UCSD-AML1 (cell line): ENCODE results near the gene ARHGEF25.
"Not testable (repeated sequence)": the region's sequence is repeated elsewhere in the genome, so short reads cannot be mapped to it uniquely, and the experiment has no call there.

Source experiments
- DNase-seq: peaks from one replicate; lab custom pipeline; 2025; ENCODE audit not compliant: unreplicated experiment; lab: John Stamatoyannopoulos, UW

The ARHGEF25 gene

DNA sequence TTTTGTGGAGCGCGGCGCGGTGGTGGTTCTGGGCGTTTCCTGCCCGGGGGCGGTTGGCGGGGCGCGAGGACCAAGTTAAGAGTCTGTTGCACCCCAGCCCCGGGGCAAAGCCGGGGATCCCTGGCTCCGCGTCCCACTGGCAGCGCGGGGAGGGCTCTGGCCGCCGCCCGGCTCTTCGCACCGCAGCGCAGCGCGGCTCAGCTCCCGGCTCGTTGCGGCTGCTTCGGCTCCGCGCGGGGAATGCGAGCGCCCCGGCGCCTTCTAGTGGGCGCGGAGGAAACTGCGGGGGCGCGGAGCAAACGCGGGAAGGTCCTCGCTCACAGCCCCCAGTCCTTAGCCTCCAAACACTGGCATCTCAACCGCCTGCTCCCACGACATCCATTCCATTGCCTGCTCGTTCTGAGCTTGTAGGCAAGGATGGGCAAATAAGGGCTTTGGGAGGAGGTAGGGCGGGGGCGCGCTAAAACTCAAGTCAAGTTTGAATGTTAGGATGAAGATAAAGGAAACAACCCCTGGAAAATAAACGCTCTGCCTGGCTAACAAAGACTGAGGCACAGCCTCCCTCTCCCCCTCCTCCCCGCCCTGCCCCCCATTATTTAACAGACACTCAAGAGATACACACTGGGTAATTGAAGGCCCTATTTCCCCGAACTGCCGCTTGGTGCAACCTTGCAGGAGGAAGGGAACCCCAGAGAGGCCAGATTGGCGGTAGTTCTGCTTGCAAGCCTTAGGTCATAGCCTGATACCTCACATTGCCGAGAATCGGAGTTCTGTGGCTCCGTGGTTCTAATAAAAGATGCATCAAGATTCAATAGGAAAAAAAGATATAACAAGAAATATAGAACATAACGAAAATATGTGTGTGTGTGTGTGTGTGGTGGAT is 22.0 kb downstream of the ARHGEF25 start, which contains the start of gene B4GALNT1:
Gene B4GALNT1 (minus strand): TSS at position 244 of the 883 bp plus-strand sequence. CDS start 1,069 bp downstream, outside the sequence.
- DNase-seq: peak; percentile 70

DNA sequence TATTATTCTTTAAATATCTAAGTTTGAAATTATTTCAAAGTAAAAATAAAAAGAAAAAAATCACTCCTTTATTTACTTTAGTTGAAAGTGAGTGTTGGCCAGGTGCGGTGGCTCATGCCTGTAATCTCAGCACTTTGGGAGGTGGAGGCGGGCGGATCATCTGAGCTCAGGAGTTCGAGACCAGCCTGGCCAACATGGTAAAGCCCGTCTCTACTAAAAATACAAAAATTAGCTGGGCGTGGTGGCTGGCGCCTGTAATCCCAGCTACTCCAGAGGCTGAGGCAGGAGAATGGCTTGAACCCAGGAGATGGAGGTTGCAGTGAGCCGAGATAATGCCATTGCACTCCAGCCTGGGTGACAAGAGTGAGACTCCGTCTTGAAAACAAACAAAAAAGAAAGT is 25.5 kb downstream of the ARHGEF25 start:
- DNase-seq: not testable (repeated sequence)

DNA sequence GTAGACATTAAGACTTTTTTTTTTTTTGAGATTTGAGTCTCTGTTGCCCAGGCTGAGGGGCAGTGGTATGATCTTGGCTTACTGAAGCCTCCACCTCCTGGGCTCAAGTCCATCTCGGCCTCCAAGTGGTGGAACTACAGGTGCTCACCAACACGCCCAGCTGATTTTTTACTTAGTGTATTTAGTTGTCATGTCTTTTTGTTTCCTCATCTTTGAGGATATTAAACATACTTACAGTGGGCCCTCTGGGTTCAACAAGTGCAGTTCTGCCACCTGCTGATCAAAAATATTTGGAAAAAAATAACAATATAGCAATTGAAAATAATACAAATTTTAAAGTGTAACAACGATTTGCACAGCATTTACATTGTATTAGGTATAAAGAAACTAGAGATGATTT is 26.1 kb downstream of the ARHGEF25 start:
- DNase-seq: no peak

DNA sequence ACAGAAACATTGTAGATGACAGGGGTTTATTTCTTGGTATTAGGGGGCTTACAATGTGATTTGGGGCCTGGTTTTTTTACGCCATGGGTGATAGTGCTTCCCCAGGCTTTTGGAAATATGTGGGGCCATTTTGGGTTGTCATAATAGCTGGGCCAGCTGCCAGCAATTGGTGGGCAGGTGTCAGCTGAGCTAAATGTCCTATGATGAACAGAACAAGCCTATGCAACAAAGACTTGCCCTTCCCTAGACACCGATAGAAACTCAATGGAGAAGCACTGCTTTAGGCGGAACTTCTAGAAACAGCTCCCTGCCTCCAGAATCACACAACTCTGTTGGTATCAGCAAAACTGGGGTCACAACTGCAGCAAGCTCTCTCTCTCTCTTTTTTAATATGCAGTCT is 26.9 kb downstream of the ARHGEF25 start:
- no peak for DNase-seq

DNA sequence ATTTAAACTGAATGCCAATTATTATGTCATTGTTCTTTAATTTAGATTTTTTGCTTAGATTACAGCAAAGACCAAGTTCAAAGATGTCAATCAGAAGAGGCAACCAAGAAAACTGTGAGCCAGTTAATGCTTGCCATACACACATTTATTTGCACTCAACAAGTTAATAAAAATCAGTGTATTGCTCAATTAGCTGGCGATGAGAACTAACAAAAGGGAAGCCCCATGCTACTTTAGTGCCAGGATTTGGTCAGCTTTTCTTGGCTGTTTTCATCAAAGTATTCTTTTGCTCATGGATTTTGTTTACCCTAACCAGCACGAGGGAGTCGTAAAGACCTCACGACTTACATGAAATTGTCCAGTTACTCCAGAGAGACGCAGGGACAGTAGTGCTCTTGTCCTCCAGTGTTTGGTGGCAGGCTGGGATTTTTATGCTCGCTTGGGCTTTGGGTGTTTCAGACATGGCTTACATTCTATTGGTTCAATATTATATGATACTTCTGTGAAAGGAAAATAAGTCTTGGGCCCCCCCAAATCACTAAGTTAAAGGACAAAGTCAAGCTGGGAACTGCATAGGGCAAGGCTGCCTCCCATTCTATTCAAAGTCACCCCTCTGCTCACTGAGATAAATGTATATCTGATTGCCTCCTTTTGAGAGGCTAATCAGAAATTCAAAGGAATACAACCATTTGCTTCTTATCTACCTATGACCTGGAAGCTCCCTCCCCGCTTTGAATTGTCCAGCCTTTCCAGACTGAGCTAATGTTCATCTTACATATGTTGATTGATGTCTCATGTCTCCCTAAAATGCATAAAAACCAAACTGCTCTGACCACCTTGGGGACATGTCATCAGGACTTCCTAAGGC is 29.2 kb downstream of the ARHGEF25 start:
- DNase-seq: no peak

DNA sequence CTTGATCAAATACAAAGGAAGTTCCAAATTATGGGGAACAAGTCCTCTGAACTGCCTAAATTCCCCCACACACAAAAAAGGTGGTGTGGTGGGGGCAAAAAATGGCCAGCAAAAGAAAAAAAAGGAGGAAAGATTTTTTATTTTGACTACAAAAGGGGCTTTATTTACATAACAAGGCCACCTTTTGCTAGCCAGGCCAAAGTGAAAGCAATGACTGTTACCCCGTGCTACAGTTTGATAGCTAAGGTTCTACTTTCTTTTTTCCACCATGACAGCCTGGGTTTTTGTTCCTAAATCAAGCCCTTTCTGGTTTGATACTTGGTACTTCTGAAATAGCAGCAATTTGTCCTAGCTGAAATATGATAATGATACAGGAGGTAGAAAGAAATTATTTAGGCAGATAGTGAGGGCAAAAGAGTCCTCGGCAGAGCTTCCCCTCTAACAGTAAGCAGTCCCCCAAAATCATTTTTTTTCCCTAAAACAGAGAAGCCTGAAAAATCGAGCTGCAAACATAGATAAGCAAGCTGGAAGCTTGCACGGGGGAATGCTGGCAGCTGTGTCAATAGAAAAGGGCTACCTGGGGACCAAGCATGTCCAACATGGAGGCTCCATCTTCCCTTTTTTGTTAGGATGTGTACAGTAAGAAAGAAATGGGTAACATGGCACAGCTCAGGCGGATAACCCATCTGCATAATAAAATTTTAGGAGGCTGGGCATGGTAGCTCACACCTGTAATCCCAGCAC is 30.6 kb downstream of the ARHGEF25 start:
- DNase-seq: no peak

DNA sequence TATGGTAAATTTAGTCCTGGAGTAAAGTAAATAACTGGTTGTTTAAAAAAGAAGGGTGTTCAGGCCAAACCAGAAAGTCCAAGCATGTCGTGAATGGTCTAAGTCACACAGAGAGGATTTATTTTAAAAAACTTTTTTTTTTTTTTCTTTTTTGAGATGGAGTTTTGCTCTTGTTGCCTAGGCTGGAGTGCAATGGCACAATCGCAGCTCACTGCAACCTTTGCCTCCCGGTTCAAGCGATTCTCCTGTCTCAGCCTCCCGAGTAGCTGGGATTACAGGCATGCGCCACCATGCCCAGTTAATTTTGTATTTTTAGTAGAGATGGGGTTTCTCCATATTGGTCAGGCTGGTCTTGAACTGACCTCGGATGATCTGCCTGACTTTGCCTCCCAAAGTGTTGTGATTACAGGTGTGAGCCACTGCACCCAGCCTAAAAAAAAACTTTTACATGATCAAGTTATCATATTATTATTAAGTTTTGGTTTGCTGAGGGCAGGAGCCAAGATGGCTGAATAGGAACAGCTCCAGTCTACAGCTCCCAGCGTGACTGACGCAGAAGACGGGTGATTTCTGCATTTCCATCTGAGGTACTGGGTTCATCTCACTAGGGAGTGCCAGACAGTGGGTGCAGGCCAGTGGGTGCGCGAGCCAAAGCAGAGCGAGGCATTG is 34.9 kb downstream of the ARHGEF25 start:
- DNase-seq: not testable (repeated sequence)

DNA sequence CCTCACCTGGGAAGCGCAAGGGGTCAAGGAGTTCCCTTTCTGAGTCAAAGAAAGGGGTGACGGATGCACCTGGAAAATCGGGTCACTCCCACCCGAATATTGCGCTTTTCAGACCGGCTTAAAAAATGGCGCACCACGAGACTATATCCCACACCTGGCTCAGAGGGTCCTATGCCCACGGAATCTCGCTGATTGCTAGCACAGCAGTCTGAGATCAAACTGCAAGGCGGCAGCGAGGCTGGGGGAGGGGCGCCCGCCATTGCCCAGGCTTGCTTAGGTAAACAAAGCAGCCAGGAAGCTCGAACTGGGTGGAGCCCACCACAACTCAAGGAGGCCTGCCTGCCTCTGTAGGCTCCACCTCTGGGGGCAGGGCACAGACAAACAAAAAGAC is 35.4 kb downstream of the ARHGEF25 start:
- not testable (repeated sequence) for DNase-seq

DNA sequence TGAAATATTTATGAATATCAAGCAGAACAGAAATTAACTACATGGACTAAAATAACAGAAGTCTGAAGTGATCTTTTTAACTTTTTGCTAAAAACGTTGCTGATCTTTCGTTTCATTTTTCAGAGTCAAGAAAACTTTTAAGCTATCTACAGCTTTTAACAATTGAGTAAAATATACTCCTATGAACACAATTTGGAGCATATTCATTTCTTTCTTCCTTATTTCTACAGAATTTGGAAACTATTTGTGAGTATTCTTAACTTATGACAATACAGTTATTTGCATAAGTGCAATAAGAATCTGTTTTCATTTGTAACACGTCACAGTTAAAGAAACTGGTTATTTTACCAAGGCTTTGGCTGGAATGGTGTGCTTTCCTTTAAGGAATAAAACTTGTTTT is 42.8 kb downstream of the ARHGEF25 start:
- no peak for DNase-seq

DNA sequence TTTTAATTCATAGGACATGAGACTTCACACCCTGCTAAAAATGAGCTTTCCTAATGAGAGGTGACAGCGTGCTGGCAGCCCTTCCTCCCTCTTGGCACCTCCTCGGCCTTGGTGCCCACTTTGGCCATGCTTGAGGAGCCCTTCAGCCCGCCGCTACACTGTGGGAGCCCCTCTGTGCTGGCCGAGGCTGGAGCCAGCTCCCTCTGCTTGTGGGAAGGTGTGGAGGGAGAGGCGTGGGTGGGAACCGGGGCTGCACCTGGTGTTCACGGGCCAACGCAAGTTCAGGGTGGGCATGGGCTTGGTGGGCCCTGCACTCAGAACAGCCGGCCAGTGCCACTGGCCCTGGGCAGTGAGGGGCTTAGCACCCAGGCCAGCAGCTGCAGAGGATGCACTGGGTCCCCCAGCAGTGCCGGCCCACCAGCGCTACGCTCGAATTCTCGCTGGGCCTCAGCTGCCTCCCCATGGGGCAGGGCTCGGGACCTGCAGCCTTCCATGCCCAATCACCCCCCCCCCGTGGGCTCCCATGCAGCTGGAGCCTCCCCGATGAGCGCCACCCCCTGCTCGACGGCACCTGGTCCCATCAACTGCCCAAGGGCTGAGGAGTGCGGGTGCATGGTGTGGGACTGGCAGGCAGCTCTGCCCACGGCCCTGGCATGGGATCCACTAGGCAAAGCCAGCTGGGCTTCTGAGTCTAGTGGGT is 44.5 kb downstream of the ARHGEF25 start:
- no peak for DNase-seq

DNA sequence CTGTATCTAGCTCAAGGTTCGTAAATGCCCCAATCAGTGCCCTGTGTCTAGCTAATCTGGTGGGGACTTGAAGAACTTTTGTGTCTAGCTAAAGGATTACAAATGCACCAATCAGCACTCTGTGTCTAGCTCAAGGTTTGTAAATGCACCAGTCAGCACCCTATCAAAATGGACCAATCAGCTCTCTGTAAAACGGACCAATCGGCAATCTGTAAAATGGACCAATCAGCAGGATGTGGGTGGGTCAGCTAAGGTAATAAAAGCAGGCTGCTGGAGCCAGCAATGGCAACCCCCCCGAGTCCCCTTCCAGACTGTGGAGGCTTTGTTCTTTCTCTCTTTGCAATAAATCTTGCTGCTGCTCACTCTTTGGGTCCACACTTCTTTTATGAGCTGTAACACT is 45.2 kb downstream of the ARHGEF25 start:
- not testable (repeated sequence) for DNase-seq

DNA sequence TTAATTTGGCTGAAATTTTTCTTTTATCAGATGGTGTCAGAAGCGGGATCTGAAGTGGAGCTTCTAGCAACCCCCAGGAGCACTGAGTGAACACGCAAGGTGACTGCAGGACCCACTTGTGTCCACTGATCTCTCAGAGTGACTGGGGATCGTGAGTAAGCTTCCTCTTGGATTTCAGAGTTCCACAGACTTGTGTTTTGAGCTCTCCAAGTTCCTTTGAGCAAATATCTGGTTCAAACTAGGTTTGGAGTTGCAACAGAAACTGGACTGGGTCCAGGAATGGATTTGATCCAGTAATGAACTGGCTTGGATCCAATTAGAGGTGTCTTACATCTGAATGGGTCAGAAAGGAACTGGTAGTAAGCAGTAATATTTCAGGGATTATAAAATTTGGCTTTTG is 46.5 kb downstream of the ARHGEF25 start:
- no peak for DNase-seq

DNA sequence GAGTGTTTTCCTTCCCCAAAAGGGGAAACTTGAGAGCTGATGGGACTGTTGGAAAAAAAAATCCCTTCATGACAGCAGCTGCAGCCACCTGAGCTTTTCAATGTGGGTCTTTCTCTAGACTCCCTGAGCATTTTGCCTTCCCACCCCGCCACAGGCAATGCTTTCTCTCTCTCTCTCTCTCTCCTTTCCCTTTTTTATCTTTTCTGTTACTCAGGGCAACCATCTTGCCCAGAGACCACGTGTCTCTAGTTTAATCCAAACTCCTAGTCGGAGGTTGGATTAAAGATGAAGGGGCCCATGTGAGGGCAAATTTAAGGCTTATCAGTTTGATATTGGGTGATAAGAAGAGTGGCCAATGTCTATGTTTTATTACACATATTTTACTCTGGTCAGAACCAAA is 47.7 kb downstream of the ARHGEF25 start:
- DNase-seq: no peak

DNA sequence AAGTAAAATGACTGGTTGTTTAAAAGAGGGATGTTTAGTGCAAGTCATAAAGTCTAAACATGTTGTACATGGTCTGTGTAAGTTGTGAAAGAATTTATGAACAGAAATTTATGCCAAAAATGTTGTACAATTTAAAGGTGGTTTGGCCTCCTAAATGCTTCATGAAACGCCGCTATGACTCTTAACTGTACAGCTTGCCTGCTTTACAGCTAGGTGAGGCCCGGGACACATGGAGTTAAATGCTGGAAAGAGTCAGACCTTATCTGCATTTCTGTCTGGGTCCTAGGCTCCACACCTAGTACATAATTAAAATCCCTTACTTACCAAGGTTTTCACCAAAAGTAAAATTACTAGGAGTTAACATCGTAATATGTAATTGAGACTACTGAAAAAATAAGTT is 50.1 kb downstream of the ARHGEF25 start:
- DNase-seq: no peak

DNA sequence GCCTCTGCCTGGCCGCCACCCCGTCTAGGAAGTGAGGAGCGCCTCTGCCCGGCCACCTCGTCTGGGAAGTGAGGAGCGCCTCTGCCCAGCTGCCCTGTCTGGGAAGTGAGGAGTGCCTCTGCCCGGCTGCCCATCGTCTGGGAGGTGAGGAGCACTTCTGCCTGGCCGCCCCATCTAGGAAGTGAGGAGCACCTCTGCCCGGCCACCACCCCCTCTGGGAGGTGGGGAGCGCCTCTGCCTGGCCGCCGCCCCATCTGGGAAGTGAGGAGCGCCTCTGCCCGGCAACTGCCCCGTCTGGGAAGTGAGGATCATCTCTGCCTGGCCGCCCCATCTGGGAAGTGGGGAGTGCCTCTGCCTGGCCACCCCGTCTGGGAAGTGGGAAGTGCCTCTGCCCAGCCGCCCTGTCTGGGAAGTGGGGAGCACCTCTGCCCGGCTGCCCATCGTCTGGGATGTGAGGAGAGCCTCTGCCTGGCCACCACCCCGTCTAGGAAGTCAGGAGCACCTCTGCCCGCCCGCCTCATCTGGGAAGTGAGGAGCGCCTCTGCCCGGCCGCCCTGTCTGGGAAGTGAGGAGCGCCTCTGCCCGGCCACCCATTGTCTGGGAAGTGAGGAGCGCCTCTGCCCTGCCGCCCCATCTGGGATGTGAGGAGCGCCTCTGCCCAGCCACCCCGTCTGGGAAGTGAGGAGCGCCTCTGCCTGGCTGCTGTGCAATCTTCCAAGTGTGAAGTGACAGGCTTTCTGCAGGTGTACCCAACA is 54.0 kb downstream of the ARHGEF25 start:
- not testable (repeated sequence) for DNase-seq
